Measurements from ENCODE around the gene ANO1. TPM values are rescaled to one million over a fixed set of nuclear protein-coding genes. Genes with fewer than 3 reads are reported as not detected.
"Not testable (repeated sequence)": the region's sequence is repeated elsewhere in the genome, so short reads cannot be mapped to it uniquely, and the experiment has no call there.

Gene ANO1
- total RNA-seq, 1 donor from 2014 or later = not detected

DNA sequence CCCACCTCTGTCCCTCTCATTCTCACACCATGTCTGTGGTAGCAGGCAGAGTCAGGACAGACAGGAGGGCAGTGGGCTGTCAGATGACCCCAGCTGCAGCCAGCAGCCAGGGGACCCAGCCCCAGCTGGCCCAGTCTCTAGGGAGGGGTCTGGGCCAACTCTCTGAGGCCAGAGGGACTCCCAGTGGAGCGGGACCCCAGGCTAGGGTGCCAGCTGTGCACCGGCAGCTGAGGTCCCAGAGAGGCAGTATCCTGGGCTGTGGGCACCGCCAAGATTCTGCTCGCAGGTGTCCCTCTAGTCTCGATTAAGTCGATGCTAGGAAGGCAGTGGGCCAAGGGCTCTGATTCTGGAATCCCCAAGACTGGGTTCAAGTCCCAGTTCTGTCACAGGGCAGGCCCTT is 108.3 kb downstream of the ANO1 start:
- DNase-seq (ENCODE audit: low read depth in 2 of 2) = no peak

- no peak for DNase-seq (ENCODE audit: low read depth in 2 of 2)
These were observed 108.8 kb downstream of the ANO1 start for GRCh38 chr11:70186936-70187335.

DNA sequence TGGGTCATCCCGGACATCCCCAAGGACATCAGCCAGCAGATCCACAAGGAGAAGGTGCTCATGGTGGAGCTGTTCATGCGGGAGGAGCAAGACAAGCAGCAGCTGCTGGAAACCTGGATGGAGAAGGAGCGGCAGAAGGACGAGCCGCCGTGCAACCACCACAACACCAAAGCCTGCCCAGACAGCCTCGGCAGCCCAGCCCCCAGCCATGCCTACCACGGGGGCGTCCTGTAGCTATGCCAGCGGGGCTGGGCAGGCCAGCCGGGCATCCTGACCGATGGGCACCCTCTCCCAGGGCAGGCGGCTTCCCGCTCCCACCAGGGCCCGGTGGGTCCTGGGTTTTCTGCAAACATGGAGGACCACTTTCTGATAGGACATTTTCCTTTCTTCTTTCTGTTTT is 109.7 kb downstream of the ANO1 start:
- no peak for DNase-seq (ENCODE audit: low read depth in 2 of 2)

GRCh38 chr11:70189622-70190021 is 111.5 kb downstream of the ANO1 start:
- DNase-seq (ENCODE audit: low read depth in 2 of 2) = no peak

- peak in 1 of 2 donors; percentile 67 for DNase-seq (ENCODE audit: low read depth in 2 of 2)
These were observed 113.5 kb downstream of the ANO1 start for GRCh38 chr11:70191495-70192140.

GRCh38 chr11:70192666-70193410 is 114.7 kb downstream of the ANO1 start:
- DNase-seq (ENCODE audit: low read depth in 2 of 2) = no peak

DNA sequence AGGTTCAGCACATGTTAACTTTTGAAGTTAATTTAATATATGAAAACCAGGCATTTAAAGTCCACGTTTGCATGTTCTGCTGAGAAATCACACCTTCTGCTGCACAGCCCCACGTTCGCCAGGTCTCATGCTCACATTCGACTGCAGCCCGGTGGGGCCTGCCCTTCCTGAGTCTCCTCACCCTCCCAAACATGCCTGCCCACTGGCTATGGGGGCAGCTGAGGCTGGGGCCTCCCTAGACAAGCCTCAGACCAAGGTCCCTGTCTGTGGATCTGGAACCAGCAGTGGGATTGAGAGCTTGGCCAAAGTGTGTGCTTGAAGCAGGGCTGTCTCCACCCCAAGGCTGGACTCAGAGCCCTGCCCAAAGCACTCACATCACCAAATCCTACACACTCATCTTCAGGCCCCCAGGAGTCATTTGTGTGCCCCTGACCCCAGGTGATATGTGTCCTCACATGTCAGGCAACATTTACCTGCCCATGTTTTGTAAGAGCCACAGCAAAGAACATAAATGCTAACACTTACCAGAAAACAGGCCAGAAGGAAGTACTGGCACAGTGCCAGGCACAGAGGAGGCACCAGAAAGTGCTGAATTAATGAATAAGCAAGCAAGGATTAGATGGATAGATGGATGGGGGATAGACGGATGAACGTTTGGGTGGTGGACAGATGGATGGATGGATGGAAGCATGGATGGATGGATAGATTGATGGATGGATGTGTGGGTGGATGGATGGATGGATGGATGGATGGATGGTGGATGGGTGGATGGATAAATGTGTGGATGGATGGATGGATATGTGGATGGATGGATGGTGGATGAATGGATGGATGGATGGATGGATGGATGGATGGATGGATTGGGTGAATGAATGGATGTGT is 115.5 kb downstream of the ANO1 start:
- no peak for DNase-seq (ENCODE audit: low read depth in 2 of 2)

DNA sequence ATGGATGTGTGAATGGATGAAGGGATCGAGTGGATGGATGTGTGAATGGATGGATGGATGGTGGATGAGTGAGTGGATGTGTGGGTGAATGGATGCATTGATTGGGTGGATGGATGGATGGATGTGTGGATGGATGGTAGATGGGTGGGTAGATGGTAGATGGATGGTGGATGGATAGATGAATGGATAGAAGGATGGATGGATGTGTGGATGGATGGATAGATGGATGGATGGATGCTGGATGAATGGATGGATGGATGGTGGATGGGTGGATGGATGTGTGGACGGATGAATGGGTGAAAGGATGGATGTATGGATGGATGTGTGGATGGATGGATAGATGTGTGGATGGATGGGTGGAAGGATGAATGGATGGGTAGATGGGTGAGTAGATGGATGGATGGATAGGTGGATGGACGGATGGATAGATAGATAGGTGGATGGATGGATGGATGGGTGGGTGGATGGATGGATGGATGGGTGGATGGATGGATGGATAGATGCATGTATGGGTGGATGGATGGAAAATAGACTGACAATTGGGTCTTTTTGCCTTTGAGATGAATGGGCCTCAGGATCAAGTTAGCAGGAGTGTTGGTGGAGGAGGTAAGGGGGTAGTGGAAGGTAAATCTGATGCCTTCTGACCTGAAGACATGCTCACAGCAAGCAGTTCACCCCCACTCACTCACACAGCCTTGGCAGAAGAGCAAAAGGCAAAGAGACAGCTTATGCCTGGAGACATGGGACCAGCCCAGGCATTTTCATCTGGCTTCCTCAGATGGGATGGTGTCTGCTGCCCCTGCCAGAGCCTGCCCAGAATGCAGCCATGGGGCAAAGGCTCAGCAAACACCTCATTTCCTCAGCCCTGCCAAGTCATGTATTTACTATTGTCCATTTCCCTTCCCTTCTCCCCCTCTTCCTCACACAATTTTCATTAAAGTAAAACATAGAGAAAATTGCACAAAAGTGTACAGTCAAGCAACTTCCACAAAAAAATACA is 117.0 kb downstream of the ANO1 start:
- no peak for DNase-seq (ENCODE audit: low read depth in 2 of 2)

GRCh38 chr11:70200212-70200844 is 122.2 kb downstream of the ANO1 start:
- no peak for DNase-seq (ENCODE audit: low read depth in 2 of 2)

DNA sequence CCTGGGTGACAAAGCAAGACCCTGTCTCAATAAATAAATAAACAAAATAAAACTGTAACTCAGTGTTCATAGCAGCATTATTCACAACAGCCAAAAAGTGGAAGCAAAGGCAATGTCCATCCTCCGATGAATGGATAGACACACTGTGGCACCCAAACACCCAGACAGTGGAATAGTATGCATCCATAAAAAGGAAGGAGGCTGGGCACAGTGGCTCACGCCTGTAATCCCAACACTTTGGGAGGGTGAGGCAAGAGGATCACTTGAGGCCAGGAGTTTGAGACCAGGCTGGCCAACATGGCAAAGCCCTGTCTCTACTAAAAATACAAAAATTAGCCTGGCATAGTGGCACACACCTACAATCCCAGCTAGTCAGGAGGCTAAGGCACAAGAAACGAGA is 122.9 kb downstream of the ANO1 start:
- DNase-seq (ENCODE audit: low read depth in 2 of 2) = not testable (repeated sequence)

DNA sequence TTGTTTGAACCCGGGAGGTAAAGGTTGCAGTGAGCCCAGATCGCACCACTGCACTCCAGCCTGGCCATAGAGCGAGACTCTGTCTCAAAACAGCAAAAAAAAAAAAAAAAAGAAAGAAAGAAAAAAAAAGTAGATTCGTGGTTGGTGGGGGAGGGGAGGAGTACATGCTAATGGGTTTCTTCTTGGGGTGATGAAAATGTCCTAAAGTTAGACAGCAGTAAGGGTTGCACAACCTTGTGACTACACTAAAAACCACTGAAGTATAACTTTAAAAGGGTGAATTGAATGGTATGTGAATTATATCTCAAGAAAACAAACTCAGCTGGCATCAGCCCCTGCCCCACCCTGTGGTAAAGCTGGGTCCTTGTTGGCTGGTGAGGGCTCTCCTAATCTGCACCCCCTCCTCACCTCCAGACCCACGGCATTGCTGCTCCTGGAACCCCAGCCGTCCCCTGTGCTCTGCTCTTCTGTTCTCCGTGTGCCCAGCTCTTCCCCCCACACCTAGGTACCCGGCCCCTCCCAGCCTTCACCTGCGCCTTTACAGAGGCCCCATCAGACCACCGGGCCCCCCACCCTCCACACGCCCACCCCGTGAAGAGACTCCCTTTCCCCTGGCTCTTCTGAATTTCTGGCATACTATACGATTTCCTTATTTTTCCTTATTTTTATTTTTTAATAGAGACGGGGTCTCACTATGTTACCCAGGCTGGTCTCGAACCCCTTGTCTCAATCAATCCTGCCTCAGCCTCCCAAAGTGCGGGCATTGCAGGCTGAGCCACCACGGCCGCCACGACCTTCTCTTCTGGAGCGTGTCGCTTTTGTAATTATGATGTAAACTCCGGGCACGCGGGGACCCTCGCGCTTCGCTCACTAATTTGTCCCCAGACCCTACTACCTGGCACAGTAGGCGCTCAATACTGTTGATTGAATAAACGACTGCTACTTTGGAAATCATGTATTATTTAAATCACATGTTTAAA is 124.1 kb downstream of the ANO1 start:
- no peak for DNase-seq (ENCODE audit: low read depth in 2 of 2)

- DNase-seq (ENCODE audit: low read depth in 2 of 2) = peak; percentile 90 to 94
These were observed 125.0 kb downstream of the ANO1 start, which contains the start of gene FADD for GRCh38 chr11:70202920-70203750. Gene FADD (plus strand): TSS chr11:70203296. CDS start chr11:70203460, 164 bp downstream.

DNA sequence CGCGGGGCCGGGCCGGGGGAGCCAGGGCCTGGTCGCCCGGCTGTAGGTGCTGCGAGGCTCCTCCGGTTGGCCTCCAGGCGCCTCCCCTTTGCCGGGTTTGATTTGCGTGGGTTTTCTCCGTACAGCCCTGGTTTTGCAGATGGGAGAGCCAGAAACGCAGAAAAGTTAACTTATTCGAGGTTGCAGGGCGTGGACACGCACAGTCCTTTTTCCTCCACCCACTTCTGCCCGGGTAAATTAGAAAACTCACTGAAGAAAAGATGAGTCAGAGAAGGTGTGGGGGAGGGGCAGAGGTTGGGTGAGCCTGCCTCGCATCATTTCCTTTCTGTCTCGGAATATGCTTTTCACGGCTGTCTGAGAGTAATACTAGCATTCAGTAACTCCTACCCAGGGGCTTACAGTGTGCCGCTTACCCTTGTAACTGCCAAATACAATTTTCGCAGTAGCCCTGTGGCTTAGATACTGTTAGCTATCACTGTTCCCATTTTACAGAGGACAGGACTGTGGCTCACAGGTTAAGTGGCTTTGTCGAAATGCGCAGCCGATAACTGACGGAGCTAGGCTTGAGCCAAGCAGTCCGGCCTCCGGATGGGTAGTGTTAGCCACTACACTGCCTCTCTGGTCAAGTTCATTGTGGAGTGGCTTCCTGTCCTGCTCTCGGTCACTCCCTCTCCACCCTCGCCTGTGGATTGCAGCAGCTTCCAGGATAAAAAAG is 125.8 kb downstream of the ANO1 start:
- DNase-seq (ENCODE audit: low read depth in 2 of 2) = peak; percentile 72 to 92

- no peak for DNase-seq (ENCODE audit: low read depth in 2 of 2)
These were observed 126.3 kb downstream of the ANO1 start for GRCh38 chr11:70204466-70204799.

DNA sequence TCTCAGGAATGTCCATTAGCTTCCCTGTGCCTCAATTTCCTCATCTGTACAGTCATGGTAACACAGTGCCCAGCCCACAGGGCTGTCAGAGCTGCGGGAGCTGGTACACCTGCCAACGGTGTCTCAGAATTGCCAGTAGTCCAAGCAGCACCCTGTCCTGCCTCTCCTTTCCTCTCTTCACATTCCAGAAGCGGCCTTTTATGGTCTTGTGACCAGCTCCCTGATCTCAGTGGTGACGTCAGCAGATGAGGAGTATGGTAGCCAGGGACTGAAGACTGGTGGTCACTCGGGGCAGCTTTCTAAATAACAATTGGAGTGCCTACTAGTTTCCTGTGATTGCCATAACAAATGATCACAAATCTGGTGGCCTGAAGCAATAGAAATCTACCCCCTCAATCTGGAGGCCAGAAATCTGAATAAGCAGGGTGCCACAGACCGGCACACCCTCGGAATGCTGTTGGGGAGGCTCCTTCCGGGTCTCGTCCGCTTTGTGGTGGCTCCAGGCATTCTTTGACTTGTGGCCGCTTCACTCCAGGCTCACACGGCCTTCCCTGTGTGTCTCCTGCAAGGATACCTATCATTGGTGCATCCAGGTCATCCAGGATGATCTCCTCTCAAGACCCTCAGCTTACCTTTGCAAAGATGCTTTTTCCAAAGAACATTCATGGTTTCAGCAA is 127.1 kb downstream of the ANO1 start:
- no peak for DNase-seq (ENCODE audit: low read depth in 2 of 2)

DNA sequence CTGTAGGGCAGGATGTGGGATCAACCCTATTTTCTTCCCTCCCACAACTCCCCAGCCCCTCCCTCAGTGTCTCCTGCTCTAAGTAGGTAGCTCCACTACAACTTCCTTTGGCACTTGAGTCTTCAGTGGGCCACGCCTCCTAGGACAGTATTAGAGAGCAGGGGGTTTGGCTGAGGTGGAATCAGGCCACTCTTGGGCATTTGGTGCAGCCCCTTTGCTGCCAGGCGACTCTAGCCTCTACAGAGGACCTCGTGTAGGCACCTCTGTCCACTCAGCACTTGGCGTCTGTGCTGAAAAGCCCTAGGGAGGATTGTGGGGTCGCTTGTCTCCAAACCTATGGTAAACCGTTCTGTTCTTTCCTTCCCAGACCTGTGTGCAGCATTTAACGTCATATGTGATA is 127.6 kb downstream of the ANO1 start:
- no peak for DNase-seq (ENCODE audit: low read depth in 2 of 2)
